ENCODE results near the gene FAM168B.

- TF ChIP-seq GATA2 (IDR thresholded peaks at IDR 0.05; ENCODE audit: low read depth, low read length) (no peak), GATA3 (IDR thresholded peaks at IDR 0.05; ENCODE audit: low read depth, low read length) (no peak)
Measured at GRCh38 chr2:131130298-131130596, 37.0 kb upstream of the FAM168B start.
